HG03135 (cell line): Measurements from ENCODE around the gene SERPINB1.
A peak's percentile ranks its signal among the peaks of the same experiment; 100 is the strongest.

Experiments
- ATAC-seq: cut with Tn5 transposase; IDR thresholded peaks from one replicate; pipeline ENCODE4 v1.9.1; 2021; ENCODE audit warnings: mild to moderate bottlenecking, moderate library complexity; ENCODE audit not compliant: unreplicated experiment

SERPINB1 gene

GRCh38 chr6:2795162-2795561, 46.5 kb downstream of the SERPINB1 start:
- ATAC-seq = no peak

DNA sequence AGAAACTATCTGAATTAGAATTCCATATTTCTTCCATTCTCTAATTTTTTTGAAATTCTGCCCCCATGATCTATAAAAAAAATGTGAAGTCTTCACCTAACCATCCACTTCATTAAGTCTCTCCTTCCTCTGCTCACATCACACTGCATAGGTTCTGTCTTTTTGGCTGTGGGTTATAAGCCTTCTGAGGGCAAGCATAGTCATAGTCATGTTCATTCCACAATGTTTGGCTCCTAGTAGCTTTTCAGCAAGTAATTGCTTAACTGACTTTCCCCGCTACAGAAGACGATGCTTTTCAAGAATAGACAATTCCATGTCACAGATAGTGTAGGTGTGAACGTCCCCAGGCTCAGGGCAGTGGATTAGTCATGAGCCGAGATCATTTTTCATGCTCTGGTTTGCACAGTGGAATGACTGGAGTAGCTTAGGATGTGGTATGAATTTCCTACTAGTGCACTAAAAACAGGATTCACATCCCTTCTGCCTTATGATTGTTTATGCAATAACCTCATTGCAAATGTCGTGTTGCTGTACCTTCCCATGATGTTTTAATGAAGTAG, 47.4 kb downstream of the SERPINB1 start:
- ATAC-seq = no peak

DNA sequence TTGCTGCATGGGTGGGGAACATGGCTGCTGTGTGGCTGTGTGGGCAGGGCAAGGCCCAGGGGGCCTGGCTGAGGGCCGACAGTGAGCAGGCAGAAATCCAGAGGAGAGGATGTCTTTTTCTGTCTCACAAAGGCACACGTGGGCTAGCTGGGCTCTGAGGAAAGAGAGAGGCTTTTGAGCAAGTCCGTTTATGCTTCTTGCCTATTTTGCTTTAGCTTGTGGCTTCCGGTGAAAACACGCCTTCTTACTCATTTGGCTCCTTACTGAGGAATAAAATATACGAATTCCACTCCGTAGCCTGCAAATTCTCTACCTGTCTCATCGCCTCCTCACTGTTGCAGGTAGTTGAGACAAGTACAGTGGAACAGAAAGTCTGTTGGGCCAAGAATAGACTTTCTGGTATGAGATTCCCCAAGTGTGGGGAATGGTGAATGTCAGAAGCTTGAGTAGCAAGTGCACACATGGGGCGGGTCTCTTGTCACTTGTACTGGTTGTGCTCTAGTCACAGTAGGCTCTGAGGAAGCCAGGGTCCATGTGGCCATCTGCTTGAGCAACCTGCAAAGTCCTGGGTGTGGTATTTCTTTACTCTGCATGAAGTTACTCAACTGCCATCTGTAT, 48.0 kb downstream of the SERPINB1 start:
- no peak for ATAC-seq

GRCh38 chr6:2792330-2793110, 49.1 kb downstream of the SERPINB1 start:
- ATAC-seq = no peak

GRCh38 chr6:2791450-2791974, 50.2 kb downstream of the SERPINB1 start:
- no peak for ATAC-seq

- ATAC-seq = peak; percentile 82
Measured at GRCh38 chr6:2790588-2791449, 50.8 kb downstream of the SERPINB1 start.

GRCh38 chr6:2786269-2786668, 55.4 kb downstream of the SERPINB1 start:
- no peak for ATAC-seq

- no peak for ATAC-seq
Measured at GRCh38 chr6:2784930-2785329, 56.7 kb downstream of the SERPINB1 start.

DNA sequence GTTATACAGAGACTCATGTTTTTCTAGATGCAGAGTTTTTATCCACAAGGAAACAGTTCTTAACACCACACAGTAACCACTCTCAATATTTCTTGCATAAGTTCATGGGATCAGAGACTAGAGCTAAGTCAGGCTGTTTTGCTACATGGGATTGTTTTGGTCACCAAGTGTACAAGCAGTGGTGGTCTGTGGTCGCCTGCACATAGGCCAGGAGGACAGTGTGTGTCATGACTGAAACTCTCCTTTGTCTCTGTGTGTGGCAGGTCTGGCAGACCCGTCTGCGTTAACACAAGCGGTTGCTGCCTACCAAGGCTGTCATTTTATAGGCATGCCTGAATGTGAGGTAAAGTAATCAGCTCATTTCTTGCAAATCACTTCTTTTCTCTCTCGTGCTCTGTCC, 57.6 kb downstream of the SERPINB1 start:
- ATAC-seq = no peak

- ATAC-seq = no peak
Measured at GRCh38 chr6:2783188-2783963, 58.3 kb downstream of the SERPINB1 start.

DNA sequence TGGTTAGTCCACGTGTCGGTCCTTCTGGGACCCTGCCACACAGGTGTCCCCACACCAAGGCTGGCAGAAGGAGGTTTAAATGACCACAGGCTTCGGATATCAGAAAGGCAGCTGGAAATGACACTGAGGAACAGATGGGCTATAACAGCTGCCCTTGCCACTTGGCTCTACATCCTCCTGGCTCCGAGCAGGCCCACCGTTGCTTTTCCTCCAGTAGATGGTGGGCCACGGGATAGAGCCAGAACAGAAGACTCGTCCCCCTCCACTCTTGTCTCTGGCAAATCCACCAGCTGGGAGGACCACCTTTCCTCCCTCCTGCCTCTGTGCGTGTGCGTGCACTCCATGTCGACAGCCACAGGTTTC, 58.9 kb downstream of the SERPINB1 start:
- no peak for ATAC-seq

DNA sequence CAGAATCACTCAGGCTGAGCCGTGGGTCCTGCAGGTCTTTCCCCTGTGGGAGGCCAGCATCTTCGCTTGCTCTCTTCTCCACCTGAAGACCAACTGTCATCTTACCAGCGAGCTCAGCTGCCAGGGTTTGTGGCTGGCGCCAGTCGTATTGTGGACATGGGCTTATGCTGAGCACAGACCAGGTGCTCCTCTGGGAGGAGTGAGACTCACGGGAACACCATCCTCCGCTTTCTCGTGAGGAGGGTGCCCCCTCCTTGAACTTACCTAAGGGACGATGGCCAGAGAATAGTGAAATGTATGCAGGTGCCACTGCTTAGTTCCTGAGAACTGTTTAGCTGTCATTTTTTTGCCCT, 59.3 kb downstream of the SERPINB1 start:
- no peak for ATAC-seq
